Left lung (tissue), 10 donors: ENCODE data around the gene PRKAR2A. TPM values are rescaled to one million over a fixed set of nuclear protein-coding genes. Genes with fewer than 3 reads are reported as not detected.
"Not testable (repeated sequence)": the region's sequence is repeated elsewhere in the genome, so short reads cannot be mapped to it uniquely, and the experiment has no call there.

Experiments used
- ATAC-seq: fragments of 200-7000 bp; cut with Tn5 transposase; one replicate; pipeline ENCODE4 v1.9.1; 2020; ENCODE audit warnings: moderate library complexity
- DNase-seq, 4 donors: peaks; one replicate each; pipeline ENCODE4 v3.0.0-alpha.2; 2013 to 2020
- H3K27ac ChIP-seq, 2 donors: fragments of 200-600 bp; sonication (generic) in 1 of 2; one replicate each; pipeline versions ENCODE4 v1.5.0 to v1.8.0; 2020 to 2021
- H3K27me3 ChIP-seq, 2 donors: fragments of 200-600 bp; sonication (generic) in 1 of 2; one replicate each; pipeline versions ENCODE4 v1.5.0 to v1.8.0; 2020 to 2021
- H3K36me3 ChIP-seq, 2 donors: fragments of 200-600 bp; sonication (generic) in 1 of 2; one replicate each; pipeline versions ENCODE4 v1.5.0 to v1.8.0; 2020 to 2021
- H3K4me1 ChIP-seq, 2 donors: fragments of 200-600 bp; one replicate each; pipeline ENCODE4 v1.8.0; 2021
- H3K4me3 ChIP-seq, 2 donors: fragments of 200-600 bp; sonication (generic) in 1 of 2; one replicate each; pipeline versions ENCODE4 v1.5.0 to v1.8.0; 2020 to 2021; ENCODE audit warnings: mild to moderate bottlenecking in 1 of 2
- H3K9me3 ChIP-seq, 2 donors: fragments of 200-600 bp; sonication (generic) in 1 of 2; one replicate each; pipeline versions ENCODE4 v1.5.0 to v1.8.0; 2020 to 2021
- intact Hi-C, 2 donors: fragments of 100-400 bp; cut with DNase I; formaldehyde crosslinking; loops; one replicate each; pipeline versions ENCODE4 v1.11.2 to v1.14.2; 2022
- polyA plus RNA-seq, 6 donors: library from polyadenylated mRNA; unstranded; fragments of 120-200 nt; gene quantifications; one replicate each; pipeline ENCODE4 v1.2.1, GENCODE V29; 2013; ENCODE audit not compliant: insufficient read length in 6 of 6
- total RNA-seq, 2 donors: library from RNA; stranded (reverse); fragmentation: NEBNext Ultra II Directional; extraction: Animal tissue kit (Norgen Biotek cat#: 25700); gene quantifications; one replicate each; pipeline ENCODE4 v1.2.1, GENCODE V29; 2021
- TF ChIP-seq, protein P1 (sequence below), 2 donors: fragments of 200-600 bp; sonication (generic) in 1 of 2; IDR thresholded peaks; one replicate each; pipeline versions ENCODE4 v1.5.0 to v1.8.0; 2021; ENCODE audit warnings: antibody characterized with exemption in 2 of 2
- donor health status: DM: no; HTN: yes; CAD: no.
- donor health status: DM: no; HTN: no; CAD: no.

Gene PRKAR2A
- total and polyA plus RNA-seq, 8 donors: 29.4 to 58.1 (median 34.6) TPM

DNA sequence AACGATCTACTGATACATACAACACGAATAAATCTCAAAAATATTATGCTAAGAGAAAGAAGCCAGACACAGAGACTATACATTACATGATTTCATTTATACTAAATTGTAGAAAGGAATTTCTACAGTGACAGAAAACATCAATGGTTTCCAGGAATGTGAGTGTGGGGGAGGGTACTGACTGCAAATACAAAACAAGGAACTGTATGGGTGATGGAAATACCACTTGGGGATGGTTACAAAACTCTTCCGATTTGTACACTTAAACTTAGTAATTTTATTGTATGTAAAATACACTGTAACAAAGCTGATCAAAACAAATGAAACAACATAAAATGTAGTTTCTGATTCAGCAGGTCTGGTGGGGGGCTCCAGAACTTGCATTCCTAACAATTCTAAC lies 84.9 kb downstream of the PRKAR2A start:
- DNase-seq: no peak
- Histone ChIP-seq H3K27me3 (no peaks in the 10 kb centered on the region), H3K27ac (peak overlapping the region in 1 of 2 donors; percentile 62), H3K4me3 (no peak overlapping the region), H3K36me3 (peaks cover 0 to 57% of the 10 kb centered on the region in 2 donors), H3K4me1 (peaks cover 0 to 10% of the 10 kb centered on the region in 2 donors), H3K9me3 (no peaks in the 10 kb centered on the region)
- TF ChIP-seq, protein P1, sequence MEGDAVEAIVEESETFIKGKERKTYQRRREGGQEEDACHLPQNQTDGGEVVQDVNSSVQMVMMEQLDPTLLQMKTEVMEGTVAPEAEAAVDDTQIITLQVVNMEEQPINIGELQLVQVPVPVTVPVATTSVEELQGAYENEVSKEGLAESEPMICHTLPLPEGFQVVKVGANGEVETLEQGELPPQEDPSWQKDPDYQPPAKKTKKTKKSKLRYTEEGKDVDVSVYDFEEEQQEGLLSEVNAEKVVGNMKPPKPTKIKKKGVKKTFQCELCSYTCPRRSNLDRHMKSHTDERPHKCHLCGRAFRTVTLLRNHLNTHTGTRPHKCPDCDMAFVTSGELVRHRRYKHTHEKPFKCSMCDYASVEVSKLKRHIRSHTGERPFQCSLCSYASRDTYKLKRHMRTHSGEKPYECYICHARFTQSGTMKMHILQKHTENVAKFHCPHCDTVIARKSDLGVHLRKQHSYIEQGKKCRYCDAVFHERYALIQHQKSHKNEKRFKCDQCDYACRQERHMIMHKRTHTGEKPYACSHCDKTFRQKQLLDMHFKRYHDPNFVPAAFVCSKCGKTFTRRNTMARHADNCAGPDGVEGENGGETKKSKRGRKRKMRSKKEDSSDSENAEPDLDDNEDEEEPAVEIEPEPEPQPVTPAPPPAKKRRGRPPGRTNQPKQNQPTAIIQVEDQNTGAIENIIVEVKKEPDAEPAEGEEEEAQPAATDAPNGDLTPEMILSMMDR (IDR thresholded peaks at IDR 0.05): no peak
- ATAC-seq: no peak
- intact Hi-C loops: no loop called here

DNA sequence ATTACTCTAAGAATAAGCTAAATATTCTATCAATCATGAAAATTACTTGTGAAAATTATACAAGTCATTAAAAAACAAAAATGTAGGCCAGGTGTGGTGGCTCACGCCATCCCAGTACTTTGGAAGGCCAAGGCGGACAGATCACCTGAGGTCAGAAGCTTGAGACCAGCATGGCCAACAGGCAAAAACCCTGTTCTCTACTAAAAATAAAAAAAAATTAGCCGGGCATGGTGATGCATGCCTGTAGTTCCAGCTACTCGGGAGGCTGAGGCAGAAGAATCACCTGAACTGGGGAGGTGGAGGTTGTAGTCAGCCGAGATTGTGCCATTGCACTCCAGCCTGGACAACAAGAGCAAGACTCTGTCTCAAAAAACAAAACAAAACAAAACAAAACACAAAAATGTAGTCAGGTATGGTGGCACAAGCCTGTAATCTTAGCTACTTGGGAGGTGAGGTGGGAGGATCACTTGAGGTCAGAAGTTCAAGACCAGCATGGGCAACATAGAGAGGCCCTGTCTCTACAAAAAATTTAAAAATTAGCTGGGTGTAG lies 87.6 kb downstream of the PRKAR2A start:
- H3K36me3 ChIP-seq: peaks cover 0 to 72% of the 10 kb centered on the region in 2 donors
- H3K27ac ChIP-seq, H3K27me3 ChIP-seq, intact Hi-C loops, H3K9me3 ChIP-seq, DNase-seq, H3K4me3 ChIP-seq, ATAC-seq: not testable (repeated sequence)
- peaks cover 0 to 10% of the 10 kb centered on the region in 2 donors for H3K4me1 ChIP-seq

DNA sequence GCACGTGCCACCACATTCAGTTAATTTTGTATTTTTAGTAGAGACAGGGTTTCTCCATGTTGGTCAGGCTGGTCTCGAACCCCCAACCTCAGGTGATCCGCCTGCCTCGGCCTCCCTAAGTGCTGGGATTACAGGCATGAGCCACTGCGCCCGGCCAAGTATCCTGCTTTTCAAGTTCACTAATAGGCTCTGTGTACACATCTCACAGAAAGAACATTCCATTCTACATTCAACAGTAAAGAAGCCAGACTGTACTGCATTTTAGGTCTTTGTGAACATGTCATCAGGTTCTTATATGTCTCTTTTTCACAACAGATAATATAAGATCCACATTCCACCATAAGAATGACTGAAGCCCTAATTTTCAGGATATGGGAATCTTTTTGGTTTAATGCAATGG lies 88.1 kb downstream of the PRKAR2A start:
- ATAC-seq: peak; percentile 62
- DNase-seq, H3K27ac ChIP-seq, H3K4me3 ChIP-seq, H3K9me3 ChIP-seq, H3K27me3 ChIP-seq, intact Hi-C loops: not testable (repeated sequence)
- Histone ChIP-seq H3K4me1 (peaks cover 0 to 10% of the 10 kb centered on the region in 2 donors), H3K36me3 (peaks cover 0 to 68% of the 10 kb centered on the region in 2 donors)

DNA sequence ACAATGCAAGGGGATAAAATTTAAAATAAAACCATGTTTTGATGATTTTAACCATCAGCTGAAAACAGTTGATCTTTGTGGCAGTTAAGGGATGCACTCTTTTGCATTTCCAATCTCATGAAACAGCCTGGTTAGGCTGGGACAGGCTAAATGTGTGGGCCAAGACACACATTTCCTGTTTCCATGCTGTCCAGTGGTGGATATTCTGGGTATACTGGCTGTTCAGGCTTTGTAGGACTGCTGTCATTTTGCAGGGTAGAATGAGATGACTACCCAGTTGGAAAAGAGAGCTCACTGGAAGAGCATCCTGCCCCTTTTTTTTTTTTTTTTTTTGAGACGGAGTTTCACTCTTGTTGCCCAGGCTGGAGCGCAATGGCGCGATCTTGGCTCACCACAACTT lies 88.6 kb downstream of the PRKAR2A start:
- ATAC-seq (no peak), DNase-seq (no peak)
- Histone ChIP-seq H3K27me3 (no peaks in the 10 kb centered on the region), H3K27ac (no peak overlapping the region), H3K36me3 (peaks cover 0 to 64% of the 10 kb centered on the region in 2 donors), H3K4me3 (no peak overlapping the region), H3K4me1 (peaks cover 0 to 10% of the 10 kb centered on the region in 2 donors), H3K9me3 (no peaks in the 10 kb centered on the region)
- intact Hi-C loops: no loop called here
- TF ChIP-seq, protein P1 (IDR thresholded peaks at IDR 0.05): no peak

DNA sequence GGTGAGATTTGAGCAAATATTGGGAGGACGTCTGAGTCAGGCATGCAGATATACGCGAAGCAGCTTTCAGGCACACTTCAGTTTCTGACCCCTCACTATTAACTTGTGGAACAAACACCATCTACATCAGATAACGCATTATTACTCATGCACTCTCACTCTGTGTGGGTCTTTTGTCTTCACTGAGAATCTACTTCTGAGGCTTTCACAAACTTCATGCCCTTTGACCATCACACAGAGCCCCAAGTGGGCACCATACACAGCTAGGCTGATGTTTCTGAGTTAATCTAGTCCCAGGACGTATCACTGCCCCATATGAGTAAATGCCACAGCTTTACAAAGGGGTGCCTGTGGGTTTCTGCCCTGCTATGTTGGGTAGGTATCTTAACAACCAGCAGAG lies 91.0 kb downstream of the PRKAR2A start:
- TF ChIP-seq, protein P1 (IDR thresholded peaks at IDR 0.05): no peak

DNA sequence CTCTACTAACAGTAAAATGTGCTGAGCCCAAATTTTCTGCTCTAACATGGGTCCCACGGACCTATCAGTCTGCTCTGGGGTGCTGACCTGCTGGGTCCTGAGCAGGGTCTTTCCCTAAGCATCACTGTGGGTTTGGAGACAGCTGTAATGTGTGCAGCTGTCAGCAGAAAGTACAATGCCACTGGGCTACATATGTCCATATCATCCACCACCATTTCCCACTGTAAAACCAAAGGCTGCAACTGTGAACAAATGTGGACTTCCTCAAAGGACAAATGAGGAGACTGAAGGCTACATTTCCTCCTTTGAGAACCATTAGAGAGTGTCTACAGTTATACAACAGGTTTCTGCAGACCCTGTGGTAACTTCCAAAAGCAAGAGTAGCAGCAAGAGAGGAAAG lies 96.8 kb downstream of the PRKAR2A start:
- H3K27ac ChIP-seq: no peak overlapping the region
- intact Hi-C loops: no loop called here
- peaks cover 0 to 6% of the 10 kb centered on the region in 2 donors for H3K4me1 ChIP-seq
- TF ChIP-seq, protein P1 (IDR thresholded peaks at IDR 0.05): no peak
- H3K9me3 ChIP-seq: no peaks in the 10 kb centered on the region
- no peaks in the 10 kb centered on the region for H3K27me3 ChIP-seq
- ATAC-seq (peak; percentile 17), DNase-seq (no peak)
- no peak overlapping the region for H3K4me3 ChIP-seq
- H3K36me3 ChIP-seq: peaks cover 0 to 61% of the 10 kb centered on the region in 2 donors

More for the DNA sequence above, 91.0 kb downstream of the PRKAR2A start:
- Histone ChIP-seq H3K27me3 (no peaks in the 10 kb centered on the region), H3K4me3 (no peak overlapping the region), H3K36me3 (peaks cover 0 to 65% of the 10 kb centered on the region in 2 donors), H3K4me1 (no peaks in the 10 kb centered on the region), H3K9me3 (no peaks in the 10 kb centered on the region), H3K27ac (no peak overlapping the region)
- ATAC-seq: no peak
- DNase-seq: no peak
- intact Hi-C loops: no loop called here
